D341Med (cell line): ENCODE measurements around the gene MRPS31.

Source experiments
- DNase-seq: peaks from one replicate; pipeline ENCODE4 v3.0.0; 2012; ENCODE audit warnings: low spot score

The MRPS31 gene

GRCh38 chr13:40770934-40771618 is at the start of gene MRPS31:
MRPS31 (minus strand) TSS chr13:40771190; CDS start chr13:40771136, 54 bp downstream.
- peak; percentile 95 for DNase-seq

- no peak for DNase-seq
Measured at GRCh38 chr13:40819797-40820315, 48.9 kb upstream of the MRPS31 start.

GRCh38 chr13:40818926-40819325 is 47.9 kb upstream of the MRPS31 start:
- no peak for DNase-seq

GRCh38 chr13:40814803-40815202 is 43.8 kb upstream of the MRPS31 start:
- no peak for DNase-seq

- peak; percentile 56 for DNase-seq
Measured at GRCh38 chr13:40813667-40814454, 42.9 kb upstream of the MRPS31 start.

- DNase-seq = no peak
Measured at GRCh38 chr13:40812724-40813445, 41.9 kb upstream of the MRPS31 start.

GRCh38 chr13:40812102-40812501 is 41.1 kb upstream of the MRPS31 start:
- no peak for DNase-seq

- DNase-seq = no peak
Measured at GRCh38 chr13:40809471-40809870, 38.5 kb upstream of the MRPS31 start.

GRCh38 chr13:40806241-40806640 is 35.3 kb upstream of the MRPS31 start:
- no peak for DNase-seq

- no peak for DNase-seq
Measured at GRCh38 chr13:40803316-40803715, 32.3 kb upstream of the MRPS31 start.

GRCh38 chr13:40801255-40802217 is 30.5 kb upstream of the MRPS31 start:
- DNase-seq = no peak

- DNase-seq = no peak
Measured at GRCh38 chr13:40800559-40800958, 29.6 kb upstream of the MRPS31 start.

- DNase-seq = no peak
Measured at GRCh38 chr13:40799508-40799907, 28.5 kb upstream of the MRPS31 start.

GRCh38 chr13:40798380-40798779 is 27.4 kb upstream of the MRPS31 start:
- no peak for DNase-seq

- DNase-seq = no peak
Measured at GRCh38 chr13:40796649-40797048, 25.7 kb upstream of the MRPS31 start.

GRCh38 chr13:40794414-40795368 is 23.7 kb upstream of the MRPS31 start:
- DNase-seq = no peak

GRCh38 chr13:40793339-40793738 is 22.3 kb upstream of the MRPS31 start:
- no peak for DNase-seq

GRCh38 chr13:40792284-40793051 is 21.5 kb upstream of the MRPS31 start:
- DNase-seq = no peak

- no peak for DNase-seq
Measured at GRCh38 chr13:40790154-40790616, 19.2 kb upstream of the MRPS31 start.
